Epidermal melanocyte (primary cell): ENCODE measurements around the gene C11orf52.
A peak's percentile ranks its signal among the peaks of the same experiment; 100 is the strongest.

Experiments used
- DNase-seq: peaks from one replicate; pipeline ENCODE4 v3.0.0; 2011; ENCODE audit warnings: low spot score; ENCODE audit not compliant: insufficient read length

The C11orf52 gene

DNA sequence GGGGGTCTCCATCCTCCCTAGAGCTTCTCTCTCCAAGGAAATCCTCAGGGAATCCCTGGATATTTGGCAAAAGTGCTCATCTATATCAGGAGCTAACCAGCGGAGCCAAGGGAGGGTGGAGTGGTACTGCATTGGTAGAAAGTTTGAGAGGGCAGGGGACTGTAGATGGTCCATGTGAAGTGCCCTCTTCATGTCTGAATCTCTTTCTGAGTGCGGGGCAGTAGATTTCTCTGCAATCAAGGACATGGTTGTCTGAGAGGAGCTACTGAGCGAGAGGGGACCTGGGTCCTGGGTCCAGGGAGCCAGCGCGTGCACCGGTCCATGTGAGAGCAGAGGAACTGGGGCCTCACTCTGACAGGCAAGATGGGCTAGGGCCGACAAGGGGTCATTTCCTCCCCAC is 19.1 kb downstream of the C11orf52 start:
- DNase-seq = no peak

DNA sequence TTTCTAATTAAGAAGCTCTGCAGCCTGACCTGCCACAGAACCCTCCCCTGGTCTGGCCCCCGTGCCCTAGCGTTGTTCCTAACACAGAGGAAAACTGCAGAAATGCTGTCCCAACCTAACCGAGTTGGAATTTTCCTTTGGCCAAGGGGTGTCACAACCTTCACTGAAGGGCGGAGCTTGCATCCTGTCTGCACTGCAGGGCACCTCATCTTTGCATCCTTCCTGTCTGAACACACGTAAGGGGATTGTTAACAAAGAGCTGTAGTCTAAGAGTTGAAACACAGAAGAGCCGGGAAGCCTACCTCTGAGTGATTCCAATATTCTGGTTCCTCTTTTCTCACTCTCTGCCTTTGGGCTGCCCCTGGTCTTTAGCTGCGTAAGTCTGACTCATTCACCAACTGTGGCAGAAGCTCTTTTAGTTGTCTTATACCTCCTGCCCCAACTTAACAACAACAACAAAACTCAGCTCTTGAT is 20.0 kb downstream of the C11orf52 start:
- DNase-seq = no peak

DNA sequence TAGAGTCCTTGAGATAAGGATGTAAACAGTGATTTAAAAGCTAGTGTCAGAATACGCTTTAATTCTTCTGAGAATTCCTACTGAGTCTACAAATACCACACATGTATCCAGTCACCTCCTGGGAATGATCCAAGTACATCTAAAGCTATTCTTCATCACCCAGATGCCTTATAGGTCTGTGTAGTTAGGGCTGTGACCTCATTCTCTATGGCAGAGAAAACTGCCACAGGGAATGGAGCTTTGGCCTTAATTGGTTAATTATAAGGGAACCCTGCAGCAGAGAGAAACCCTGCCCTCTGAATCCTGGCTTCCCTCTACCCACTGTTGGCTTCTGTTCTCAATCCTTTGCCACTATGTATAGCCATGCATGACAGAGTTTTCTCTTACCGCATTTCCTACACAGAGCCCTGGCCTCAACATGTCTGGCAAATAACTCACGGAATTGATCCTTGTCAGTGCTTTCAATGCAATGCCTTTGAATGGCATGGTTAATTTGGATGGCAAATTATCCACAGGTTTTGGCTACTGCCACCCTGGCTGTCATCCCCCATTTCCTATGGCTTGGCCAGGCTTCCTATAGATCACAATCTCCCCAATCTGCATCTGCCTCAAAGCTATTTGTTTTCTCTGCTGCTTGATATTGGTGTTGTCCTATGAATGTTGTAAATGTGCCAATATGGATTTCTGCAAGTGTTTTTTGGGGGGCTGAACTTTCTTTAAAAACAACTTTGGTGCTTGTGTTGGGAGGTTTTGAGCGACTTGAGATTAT is 21.3 kb downstream of the C11orf52 start:
- DNase-seq = no peak

DNA sequence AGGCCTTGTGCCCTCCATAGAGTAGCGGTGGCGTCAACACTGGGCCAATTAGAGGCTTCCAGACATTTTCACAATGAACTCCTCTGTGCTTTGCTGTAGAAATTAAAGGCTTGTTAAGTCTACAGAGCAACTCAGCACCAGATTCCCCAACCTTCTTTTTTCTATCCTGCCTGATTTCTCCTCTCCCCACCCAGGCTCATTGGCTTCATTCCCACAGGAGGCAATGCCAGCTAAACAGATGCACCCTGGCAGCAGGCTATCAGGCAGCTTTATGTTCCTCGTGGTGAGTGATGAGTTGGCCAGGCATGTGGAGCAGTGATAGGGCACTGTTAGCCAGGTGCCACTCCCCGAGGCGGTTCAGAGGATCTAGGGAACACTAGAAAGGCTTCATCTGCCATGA is 23.2 kb downstream of the C11orf52 start:
- DNase-seq = peak; percentile 25

DNA sequence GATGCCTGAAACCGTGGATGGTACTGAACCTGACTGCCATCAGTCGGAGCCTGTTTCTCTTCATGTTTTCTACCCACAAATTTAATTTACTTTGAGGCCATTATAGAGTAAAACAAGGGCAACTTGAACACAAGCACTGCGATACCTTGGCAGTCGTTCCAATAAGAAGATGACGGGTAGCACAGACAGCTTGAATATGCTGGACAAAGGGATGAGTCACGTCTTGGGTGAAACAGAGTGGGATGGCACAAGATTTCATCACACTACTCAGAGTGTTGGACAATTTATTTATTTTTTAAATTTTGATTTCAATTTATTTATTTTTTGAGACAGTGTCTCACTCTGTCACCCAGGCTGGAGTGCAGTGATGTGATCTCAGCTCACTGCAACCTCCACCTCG is 24.1 kb downstream of the C11orf52 start:
- no peak for DNase-seq

DNA sequence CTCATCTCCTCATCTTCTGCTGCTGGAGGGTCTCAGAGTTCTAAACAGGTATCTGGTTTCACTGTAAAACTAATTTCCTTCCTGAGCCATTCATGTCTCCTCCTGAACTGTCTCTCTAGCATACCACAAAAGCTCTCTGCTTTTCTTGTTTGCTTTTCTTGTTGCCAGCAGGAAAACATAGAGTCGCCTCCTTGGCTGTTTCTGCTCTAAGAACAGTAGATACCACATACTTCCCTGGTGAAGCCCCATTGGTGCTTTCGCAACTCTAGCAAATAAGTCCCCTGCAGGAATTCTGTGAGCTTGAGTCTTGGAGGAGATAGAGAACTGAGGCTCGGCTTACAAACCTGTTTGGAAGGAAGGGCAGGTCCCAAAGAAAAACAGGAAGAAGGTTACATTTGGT is 25.4 kb downstream of the C11orf52 start:
- DNase-seq = no peak

DNA sequence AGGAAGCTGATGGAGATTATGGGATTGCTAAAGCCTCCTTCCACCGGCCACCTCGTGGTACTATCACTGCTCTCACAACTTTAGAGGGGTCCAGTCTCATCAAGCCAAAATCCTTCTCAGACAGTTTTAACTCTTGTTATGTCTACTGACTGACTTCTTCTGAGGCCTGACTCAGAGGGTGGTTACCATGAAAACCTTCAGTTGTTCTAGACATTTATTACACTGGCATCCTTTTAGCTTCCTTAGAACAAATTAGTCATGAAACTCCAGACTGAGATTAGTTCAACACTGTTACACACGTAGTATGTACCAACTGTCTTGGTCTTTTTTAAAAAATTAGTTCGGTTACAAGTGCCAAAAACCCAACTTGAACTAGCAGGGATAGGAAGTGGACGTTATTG is 25.9 kb downstream of the C11orf52 start:
- DNase-seq = no peak

DNA sequence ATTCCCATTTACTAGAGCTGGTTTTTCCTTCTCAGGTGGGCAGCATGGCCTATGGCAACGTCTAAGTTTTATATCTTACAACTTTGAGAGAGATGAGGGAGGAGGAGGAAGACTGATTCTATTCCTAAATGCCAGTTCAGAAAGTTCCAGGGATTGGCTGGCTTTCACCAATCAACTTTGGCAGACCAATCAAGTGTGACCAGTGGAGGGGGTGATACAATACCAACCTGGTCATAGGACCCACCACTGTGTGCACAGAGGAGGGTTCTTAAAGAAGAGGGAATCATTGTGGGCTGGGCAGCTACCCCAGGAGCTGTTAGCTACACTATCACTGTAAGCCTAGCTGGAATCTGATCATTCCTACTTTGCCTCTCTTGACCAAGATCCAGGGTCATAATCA is 26.5 kb downstream of the C11orf52 start:
- DNase-seq = no peak

DNA sequence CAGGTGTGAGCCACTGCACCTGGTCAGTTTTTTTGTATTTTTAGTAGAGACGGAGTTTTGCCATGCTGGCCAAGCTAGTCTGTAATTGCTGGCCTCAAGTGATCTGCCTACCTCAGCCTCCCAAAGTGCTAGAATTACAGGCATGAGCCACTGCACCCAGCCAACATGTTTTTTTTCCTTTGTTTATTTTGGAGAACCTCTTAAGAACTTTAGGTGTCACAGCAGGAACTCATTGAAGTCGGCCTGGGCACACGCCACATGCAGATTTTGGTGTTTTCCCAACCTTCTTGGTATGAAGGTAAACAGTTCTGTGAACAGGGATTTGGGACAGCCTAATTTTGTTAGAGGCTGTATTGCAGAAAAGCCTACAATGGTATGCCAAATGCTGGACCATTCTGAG is 27.8 kb downstream of the C11orf52 start:
- DNase-seq = no peak

DNA sequence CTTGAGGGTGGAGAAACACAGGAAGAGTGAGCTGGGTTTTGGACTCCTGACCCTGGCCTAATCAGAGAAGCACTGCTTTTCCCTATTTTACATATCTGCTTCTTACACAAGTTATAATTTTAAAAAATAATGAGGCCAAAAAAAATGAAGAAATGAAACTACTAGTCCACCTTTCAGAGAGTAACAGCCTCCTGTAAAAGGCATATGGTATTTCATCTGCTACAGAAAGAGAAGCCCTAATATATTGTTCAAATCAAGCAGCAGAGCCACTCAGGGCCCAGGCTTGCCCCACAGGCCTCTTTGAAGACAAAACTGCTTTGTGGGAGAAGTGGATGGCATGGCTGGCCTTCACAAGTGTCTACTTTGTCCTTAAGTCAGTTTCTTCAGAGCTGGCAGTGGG is 28.4 kb downstream of the C11orf52 start:
- DNase-seq = no peak

DNA sequence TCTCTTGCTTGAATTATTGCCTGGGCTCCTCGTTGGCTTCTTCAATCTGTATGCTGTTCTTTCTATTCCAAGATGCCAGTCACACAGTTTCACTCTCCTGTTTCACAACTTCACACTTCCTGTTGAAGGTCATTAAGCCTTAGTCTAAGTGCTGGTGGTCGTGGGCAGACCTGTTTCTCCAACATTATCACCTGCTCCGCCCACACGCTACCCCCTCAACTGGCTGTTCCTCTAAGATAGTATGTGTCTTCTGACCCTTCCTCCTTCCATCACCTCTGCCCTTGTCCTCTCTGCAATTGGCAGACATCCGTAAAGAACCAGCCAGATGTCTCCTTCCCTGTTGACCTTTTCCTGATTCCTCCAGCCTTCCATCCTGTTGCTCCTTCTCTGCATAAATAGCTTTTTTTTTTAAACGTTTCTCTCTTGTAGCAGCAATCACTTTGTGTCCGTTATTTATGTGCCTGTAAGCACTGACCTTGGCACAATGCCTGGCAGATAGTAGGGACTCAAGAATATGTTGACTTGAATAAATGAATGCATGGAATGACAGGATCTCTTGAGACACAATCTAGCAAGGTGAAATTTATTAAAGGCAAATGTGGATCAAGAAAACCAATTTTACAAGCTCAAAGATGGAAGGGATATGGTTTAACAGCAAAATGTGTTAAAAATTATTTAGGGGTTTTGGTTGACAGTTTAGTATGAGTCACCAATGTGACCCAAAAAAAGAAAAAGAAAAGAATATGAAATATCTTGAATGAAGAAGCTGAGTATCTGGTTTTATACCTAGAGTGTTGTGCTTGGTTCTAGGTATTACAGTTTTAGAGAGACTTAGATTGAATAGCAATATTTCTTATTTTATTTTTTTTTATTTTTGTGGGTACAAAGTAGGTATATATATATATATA is 31.1 kb downstream of the C11orf52 start:
- DNase-seq = no peak

DNA sequence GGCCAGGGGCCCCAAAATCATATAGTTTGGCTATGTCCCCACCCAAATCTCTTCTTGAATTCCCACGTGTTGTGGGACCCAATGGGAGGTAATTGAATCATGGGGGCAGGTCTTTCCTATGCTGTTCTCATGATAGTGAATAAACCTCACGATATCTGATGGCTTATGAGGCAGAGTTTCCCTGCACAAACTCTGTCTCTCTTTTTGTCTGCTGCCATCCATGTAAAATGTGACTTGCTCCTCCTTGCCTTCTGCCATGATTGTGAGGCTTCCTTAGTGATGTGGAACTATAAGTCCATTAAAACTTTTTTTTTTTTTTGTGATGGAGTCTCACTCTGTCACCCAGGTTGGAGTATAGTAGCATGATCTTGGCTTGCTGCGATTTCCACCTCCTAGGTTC is 32.9 kb downstream of the C11orf52 start:
- DNase-seq = no peak

DNA sequence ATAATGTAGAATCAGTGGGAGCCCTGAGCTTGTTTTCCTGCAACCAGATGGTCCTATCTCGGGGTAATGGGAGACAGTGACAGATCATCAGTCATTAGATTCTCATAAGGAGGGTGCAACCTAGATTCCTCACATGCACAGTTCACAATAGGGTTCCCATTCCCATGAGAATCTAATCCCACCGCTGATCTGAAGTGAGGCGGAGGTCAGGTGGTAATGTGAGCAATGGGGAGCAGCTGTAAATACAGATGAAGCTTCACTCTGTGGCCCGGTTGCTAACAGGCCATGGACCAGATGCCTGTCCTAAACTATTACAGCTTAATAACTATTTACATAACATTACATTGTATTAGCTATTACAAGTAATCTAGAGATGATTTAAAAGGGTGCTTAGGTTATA is 35.4 kb downstream of the C11orf52 start:
- no peak for DNase-seq

DNA sequence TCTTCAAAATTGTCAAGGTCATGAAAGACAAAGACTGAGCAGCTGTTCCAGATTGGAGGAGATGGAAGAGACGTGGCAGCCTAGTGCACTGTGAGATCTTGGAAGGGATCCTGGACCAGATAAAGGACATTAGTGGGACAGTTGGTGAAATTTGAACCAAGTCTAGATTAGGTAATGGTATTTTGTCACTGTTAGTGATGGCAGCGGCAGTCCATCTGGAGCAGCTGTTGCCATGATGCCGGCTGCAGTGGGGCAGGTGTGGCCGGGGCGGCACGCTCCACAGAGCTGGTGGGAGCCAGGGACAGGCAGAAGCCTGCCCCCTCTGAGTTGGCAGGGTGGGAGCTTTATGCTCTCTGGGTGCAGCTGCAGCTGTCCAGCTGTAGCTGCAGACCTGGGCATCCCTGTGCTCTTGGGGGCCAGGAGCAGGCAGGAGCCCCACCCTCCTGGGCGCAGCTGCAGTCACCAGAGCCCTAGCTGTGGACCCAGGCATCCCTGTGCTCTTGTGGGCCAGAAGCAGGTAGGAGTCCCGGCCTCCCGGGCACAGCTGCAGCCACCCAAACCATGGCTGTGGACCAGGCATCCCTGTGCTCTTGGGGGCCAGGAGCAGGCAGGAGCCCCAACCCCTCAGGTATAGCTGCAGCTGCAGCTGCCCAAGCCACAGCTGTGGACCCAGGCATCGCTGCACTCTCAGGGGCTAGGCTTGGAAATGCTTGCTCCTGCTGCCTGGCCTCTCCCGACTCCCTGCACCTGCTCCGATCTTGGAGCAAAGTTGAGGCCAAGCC is 39.1 kb downstream of the C11orf52 start:
- DNase-seq = no peak

DNA sequence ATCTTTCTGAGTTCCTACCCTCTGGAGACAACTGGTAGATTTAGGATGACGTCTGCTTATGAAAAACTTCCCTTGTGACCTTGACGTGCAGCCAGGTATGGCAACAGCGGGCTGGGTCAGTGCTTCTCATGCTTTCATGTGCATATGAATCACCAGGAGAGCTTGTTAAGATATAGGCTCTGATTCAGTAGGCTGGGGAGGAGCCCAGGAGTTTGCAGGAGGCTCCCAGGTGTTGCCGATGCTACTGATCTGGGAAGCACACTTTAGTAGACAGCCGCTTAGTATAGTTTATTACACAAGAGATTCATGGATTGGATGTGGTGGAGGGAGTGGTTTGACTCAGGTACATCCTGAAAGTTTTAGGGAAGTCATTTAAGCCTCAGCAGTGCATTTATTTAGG is 42.2 kb downstream of the C11orf52 start:
- no peak for DNase-seq

DNA sequence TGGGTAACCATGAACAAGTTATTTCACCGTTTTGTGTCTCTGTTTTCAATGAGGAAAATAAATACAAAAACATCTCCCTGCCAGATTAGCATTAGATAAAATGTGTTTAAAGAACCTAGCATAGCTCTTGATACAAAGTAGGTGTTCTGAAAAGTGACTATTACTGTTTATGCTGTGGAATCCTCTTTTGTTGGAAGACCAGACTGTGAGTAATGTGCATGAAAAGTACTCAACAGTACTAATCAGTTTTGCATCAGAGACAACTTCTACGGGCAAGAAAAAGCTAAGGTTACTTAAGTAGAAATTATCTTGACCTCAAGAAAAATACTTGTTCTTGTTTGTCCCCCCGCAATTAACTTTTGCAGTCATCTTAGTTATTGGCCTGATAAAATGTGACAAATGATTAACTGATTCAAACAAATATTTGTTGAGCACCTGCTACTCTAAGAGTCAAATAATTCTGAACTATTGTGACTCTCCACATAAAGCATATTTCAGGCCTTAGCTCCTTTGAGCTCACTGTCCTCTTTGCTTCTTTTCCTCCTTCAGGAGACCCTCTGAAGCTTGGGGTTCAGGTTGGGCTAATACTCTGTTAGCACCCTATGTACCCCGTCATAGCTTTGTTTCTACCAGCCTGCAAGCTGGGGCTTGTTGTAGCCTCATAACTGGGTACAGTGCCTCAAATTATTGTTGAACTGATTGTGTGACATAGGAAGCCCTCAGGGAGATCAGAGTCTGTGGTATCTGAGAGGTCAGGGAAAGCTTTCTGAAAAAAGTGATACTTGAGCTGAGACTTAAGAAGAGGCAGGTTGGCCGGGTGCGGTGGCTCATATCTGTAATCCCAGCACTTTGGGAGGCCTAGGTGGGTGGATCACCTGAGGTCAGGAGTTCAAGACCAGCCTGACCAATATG is 42.9 kb downstream of the C11orf52 start:
- DNase-seq = no peak

DNA sequence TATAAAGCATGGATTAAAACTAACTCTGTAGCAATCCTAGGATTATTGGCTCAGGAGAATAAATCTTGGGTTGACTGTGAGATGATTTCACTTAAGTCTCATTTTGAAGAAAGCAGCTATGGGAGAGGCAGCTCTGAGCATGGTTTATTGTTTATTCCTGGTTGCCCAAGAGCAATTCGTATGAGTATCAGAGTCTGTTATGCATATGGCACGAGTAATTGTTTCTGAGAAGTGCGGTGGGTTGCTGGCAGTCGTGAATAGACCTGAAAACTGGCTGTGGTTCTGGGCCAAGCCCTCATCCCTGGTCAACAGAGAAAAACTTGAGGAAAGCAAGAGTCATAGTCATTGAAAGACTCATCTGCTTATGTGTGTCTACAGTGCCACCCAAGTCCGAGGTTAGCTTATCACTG is 45.2 kb downstream of the C11orf52 start:
- DNase-seq = no peak

DNA sequence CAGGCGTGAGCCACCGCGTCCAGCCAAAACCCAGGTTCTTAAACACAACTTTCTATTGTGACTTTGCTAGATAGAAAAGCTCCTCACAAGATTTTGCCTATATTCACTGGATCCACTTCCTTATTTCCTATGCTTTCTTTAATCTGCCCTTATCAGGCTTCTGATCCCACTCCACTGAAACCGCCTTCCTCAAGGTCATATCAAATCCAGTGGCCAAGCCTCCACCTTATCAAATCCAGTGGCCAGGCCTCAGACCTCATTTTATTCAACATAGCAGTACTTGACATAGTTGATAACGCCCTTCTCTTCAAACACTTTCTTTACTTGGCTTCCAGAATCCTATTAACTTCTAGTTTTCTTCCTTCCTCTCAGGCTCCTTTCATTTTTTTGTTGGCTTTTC is 48.0 kb downstream of the C11orf52 start:
- no peak for DNase-seq

DNA sequence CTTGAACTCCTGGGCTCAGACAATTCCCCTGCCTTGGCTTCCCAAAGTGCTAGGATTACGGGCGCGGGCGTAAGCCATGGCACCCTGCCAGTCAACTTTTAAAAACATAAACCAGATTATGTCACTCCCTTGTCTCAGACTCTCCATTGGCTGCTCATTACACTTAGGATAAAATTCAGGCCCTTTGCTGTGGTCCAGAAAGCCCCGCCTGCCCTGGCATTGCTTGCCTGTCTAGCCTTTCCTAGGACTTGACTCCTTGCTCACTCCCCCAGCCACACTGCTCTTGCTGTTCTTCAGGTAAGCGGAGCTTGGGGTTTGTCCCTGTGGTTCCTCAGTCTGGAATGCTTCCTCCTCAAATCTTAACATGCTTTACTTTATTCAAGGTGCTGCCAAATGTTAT is 48.9 kb downstream of the C11orf52 start:
- DNase-seq = no peak

DNA sequence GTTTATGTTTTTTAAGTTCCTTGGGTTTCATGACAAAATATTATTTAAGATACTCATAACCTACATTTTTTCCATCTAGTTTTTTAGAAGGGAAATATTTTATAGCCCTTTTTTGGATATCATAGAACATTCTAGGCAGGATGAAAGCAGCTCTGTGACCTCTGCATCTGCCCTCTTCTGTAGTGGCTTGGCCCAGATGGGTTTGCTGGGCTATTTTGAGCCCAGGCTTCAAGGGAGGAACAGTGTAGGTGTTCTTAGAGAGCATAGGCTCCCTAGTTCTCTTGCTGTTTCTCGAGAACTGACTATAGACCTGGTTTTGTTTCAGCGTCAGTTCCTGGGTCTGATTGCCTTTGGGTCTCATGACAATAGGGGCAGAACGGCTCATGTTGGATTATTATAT is 50.6 kb downstream of the C11orf52 start:
- no peak for DNase-seq

DNA sequence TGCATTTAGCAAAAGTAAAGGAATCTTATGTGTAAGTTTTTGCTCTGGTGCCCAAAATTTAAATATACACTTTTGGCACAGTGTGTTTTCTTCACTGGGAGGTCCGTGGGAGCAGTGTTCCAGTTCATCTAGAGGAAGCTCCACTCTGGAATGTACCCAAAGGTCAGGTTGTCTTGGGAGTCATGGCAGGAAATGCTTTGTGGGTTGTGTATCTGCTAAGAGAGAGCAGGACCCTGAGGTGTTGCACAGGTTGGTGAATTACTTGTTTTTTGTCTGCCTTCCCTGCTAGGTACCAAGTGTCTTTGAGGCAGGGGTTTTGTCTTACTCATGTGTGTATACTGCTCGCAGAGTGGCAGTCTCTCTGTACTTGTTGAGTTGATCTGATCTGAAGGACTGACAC is 55.7 kb downstream of the C11orf52 start:
- no peak for DNase-seq
